Measurements from ENCODE around the gene ZNF445. TPM values are rescaled to one million over a fixed set of nuclear protein-coding genes. Genes with fewer than 3 reads are reported as not detected.

The ZNF445 gene
- total and polyA plus RNA-seq, 2 donors (not counting 3 experiments of a cell fraction or from before 2014, with no cell fraction given): 2.3 to 17.8 TPM

GRCh38 chr3:44454258-44454657 lies 23.2 kb downstream of the ZNF445 start:
- Histone ChIP-seq H4K20me1 (replicated peaks; ENCODE audit: control insufficient read depth, extremely low read depth, insufficient read depth, low read length) (no peaks in the 10 kb centered on the region), H2AFZ (ENCODE audit: low read depth, low read length) (no peak overlapping the region), H3K9me3 (replicated peaks; ENCODE audit: control insufficient read depth, insufficient read depth, low read length) (no peaks in the 10 kb centered on the region), H3K36me3 (ENCODE audit: control insufficient read depth in 2 of 2, extremely low read depth in 1 of 2, insufficient read depth in 2 of 2, low read length in 2 of 2) (peaks cover 5 to 31% of the 10 kb centered on the region in 2 experiments), H3K4me3 (replicated peaks in 1 of 3; ENCODE audit: insufficient read depth in 1 of 3, low read depth in 1 of 3, low read length in 3 of 3) (no peak overlapping the region), H3K4me1 (ENCODE audit: control insufficient read depth, extremely low read depth, insufficient read depth, low read length) (no peaks in the 10 kb centered on the region), H3K9ac (replicated peaks; ENCODE audit: extremely low read depth, insufficient read depth, low read length) (no peak overlapping the region), H3K27ac (ENCODE audit: insufficient read depth, low read depth, low read length) (no peak overlapping the region), H3K79me2 (ENCODE audit: control insufficient read depth, insufficient read depth, low read length) (peaks cover 3% of the 10 kb centered on the region), H3K4me2 (ENCODE audit: insufficient read depth, low read length) (no peak overlapping the region), H3K9me1 (replicated peaks; ENCODE audit: control insufficient read depth, extremely low read depth, insufficient read depth, low read length) (no peaks in the 10 kb centered on the region), H3K27me3 (ENCODE audit: control insufficient read depth in 2 of 2, insufficient read depth in 2 of 2, low read length in 2 of 2) (no peaks in the 10 kb centered on the region)
- POLR2A ChIA-PET: no interaction called here
- intact Hi-C loops (cut with micrococcal nuclease) (no loop called here), dilution Hi-C loops (cut with MboI; ENCODE audit: extremely low pct_ligation_motif_present, low sequenced_read_pairs) (no loop called here)
- DNase-seq (ENCODE audit: low read depth, low spot score) (no peak), FAIRE-seq (no peak)
- CTCF ChIA-PET: interaction anchor here (1.6 kb wide), 1 partner anchor 16 kb away, joined by 4 read pairs; no protein-coding TSS in a partner anchor
- TF ChIP-seq FOS (IDR thresholded peaks at IDR 0.05; ENCODE audit: borderline replicate concordance, insufficient read depth, low read length): no peak
- TF ChIP-seq POLR2AphosphoS5 (IDR thresholded peaks at IDR 0.05; ENCODE audit: insufficient read depth, low read depth, low read length): no peak
- no peak for TF ChIP-seq MYC (IDR thresholded peaks at IDR 0.05; ENCODE audit: low read depth, low read length)
- no peak for TF ChIP-seq EZH2 (IDR thresholded peaks at IDR 0.05; ENCODE audit: borderline replicate concordance, low read depth, low read length, severe bottlenecking)
- BruUV-seq (replicated peaks): no TSS peak

- Histone ChIP-seq H2AFZ (ENCODE audit: low read depth, low read length) (no peak overlapping the region), H3K9me1 (replicated peaks; ENCODE audit: control insufficient read depth, extremely low read depth, insufficient read depth, low read length) (no peaks in the 10 kb centered on the region), H3K27ac (ENCODE audit: insufficient read depth, low read depth, low read length) (no peak overlapping the region), H3K4me2 (ENCODE audit: insufficient read depth, low read length) (no peak overlapping the region), H3K9me3 (replicated peaks; ENCODE audit: control insufficient read depth, insufficient read depth, low read length) (peaks cover 12% of the 10 kb centered on the region), H3K4me3 (replicated peaks in 1 of 3; ENCODE audit: insufficient read depth in 1 of 3, low read depth in 1 of 3, low read length in 3 of 3) (no peak overlapping the region), H4K20me1 (replicated peaks; ENCODE audit: control insufficient read depth, extremely low read depth, insufficient read depth, low read length) (no peaks in the 10 kb centered on the region), H3K4me1 (ENCODE audit: control insufficient read depth, extremely low read depth, insufficient read depth, low read length) (no peaks in the 10 kb centered on the region), H3K79me2 (ENCODE audit: control insufficient read depth, insufficient read depth, low read length) (no peaks in the 10 kb centered on the region), H3K27me3 (ENCODE audit: control insufficient read depth in 2 of 2, insufficient read depth in 2 of 2, low read length in 2 of 2) (no peaks in the 10 kb centered on the region), H3K9ac (replicated peaks; ENCODE audit: extremely low read depth, insufficient read depth, low read length) (no peak overlapping the region), H3K36me3 (ENCODE audit: control insufficient read depth in 2 of 2, extremely low read depth in 1 of 2, insufficient read depth in 2 of 2, low read length in 2 of 2) (peaks cover 21 to 45% of the 10 kb centered on the region in 2 experiments)
- ChIA-PET CTCF (no interaction called here), POLR2A (no interaction called here)
- no TSS peak for BruUV-seq (replicated peaks)
- TF ChIP-seq POLR2AphosphoS5 (IDR thresholded peaks at IDR 0.05; ENCODE audit: insufficient read depth, low read depth, low read length) (no peak), JUN (IDR thresholded peaks at IDR 0.05; ENCODE audit: borderline replicate concordance, insufficient read depth, insufficient read length, low read depth) (no peak), FOS (IDR thresholded peaks at IDR 0.05; ENCODE audit: borderline replicate concordance, insufficient read depth, low read length) (no peak), MYC (IDR thresholded peaks at IDR 0.05; ENCODE audit: low read depth, low read length) (no peak), POLR2A (IDR thresholded peaks at IDR 0.05; ENCODE audit: low read depth, low read length) (no peak)
- dilution Hi-C loops (cut with MboI; ENCODE audit: extremely low pct_ligation_motif_present, low sequenced_read_pairs): no loop called here
- no peak for DNase-seq (ENCODE audit: low read depth, low spot score)
- intact Hi-C loops (cut with micrococcal nuclease): no loop called here
- FAIRE-seq: no peak
Measured at GRCh38 chr3:44451441-44451840, 26.0 kb downstream of the ZNF445 start.

Measured in endothelial cell of umbilical vein (primary cell).